Suprapubic skin (tissue), 3 donors: ENCODE measurements around the gene DUSP10.

Experiments used
- POLR2AphosphoS5 ChIP-seq, 3 donors: sonication (generic); formaldehyde crosslinking; IDR thresholded peaks; one replicate each; pipeline ENCODE4 v1.6.1; 2017; ENCODE audit warnings: antibody characterized with exemption in 3 of 3
- TF ChIP-seq, protein P1 (sequence below), 2 donors: fragments of 200-600 bp in 1 of 2; fragments of 450-650 bp in 1 of 2; sonication (generic) in 1 of 2; IDR thresholded peaks; one replicate each; pipeline ENCODE4 v1.5.1; 2016 to 2019; ENCODE audit warnings: antibody characterized with exemption in 2 of 2, mild to moderate bottlenecking in 1 of 2, moderate library complexity in 1 of 2

DNA sequence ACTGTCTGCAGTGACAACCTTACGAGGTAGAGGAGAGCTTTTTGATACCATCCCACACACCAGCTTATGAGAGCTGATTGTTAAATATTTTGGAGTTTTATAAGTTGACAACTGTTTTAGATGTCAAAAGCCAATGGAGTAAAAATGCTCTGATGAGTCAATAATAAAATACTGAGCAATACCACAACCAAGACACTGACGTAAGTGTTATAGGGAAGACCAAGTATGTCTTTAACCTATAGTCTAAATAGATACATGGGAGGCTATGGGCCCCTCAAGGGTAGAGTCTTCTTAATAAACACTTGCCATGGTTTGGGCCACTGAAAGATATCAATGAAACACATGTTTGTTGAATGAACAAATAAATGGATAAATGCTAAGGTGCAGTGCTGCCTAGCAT, 49.2 kb downstream of the DUSP10 start:
- TF ChIP-seq, protein P1, sequence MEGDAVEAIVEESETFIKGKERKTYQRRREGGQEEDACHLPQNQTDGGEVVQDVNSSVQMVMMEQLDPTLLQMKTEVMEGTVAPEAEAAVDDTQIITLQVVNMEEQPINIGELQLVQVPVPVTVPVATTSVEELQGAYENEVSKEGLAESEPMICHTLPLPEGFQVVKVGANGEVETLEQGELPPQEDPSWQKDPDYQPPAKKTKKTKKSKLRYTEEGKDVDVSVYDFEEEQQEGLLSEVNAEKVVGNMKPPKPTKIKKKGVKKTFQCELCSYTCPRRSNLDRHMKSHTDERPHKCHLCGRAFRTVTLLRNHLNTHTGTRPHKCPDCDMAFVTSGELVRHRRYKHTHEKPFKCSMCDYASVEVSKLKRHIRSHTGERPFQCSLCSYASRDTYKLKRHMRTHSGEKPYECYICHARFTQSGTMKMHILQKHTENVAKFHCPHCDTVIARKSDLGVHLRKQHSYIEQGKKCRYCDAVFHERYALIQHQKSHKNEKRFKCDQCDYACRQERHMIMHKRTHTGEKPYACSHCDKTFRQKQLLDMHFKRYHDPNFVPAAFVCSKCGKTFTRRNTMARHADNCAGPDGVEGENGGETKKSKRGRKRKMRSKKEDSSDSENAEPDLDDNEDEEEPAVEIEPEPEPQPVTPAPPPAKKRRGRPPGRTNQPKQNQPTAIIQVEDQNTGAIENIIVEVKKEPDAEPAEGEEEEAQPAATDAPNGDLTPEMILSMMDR (IDR thresholded peaks at IDR 0.05), result no peak
- TF ChIP-seq POLR2AphosphoS5 (IDR thresholded peaks at IDR 0.05), result no peak
